Fibroblast of skin of right quadriceps (primary cell): ENCODE measurements around the gene FILIP1L.
"Not testable (repeated sequence)": the region's sequence is repeated elsewhere in the genome, so short reads cannot be mapped to it uniquely, and the experiment has no call there.

Experiments used
- DNase-seq: peaks from one replicate; pipeline ENCODE4 v3.0.0-alpha.2; 2013

FILIP1L gene

GRCh38 chr3:100097919-100098783 lies 16.1 kb downstream of the FILIP1L start:
- DNase-seq, result no peak

- no peak for DNase-seq
Observed at GRCh38 chr3:100096866-100097265, 17.4 kb downstream of the FILIP1L start.

GRCh38 chr3:100096286-100096685 lies 18.0 kb downstream of the FILIP1L start:
- DNase-seq, result not testable (repeated sequence)

- peak; percentile 39 for DNase-seq
Observed at GRCh38 chr3:100093831-100094230, 20.5 kb downstream of the FILIP1L start.

GRCh38 chr3:100090669-100091005 lies 23.7 kb downstream of the FILIP1L start:
- DNase-seq, result no peak

GRCh38 chr3:100089812-100090668 lies 24.3 kb downstream of the FILIP1L start:
- DNase-seq, result peak; percentile 67

- DNase-seq, result no peak
Observed at GRCh38 chr3:100088735-100089368, 25.4 kb downstream of the FILIP1L start.

- DNase-seq, result peak; percentile 71
Observed at GRCh38 chr3:100087198-100087597, 27.1 kb downstream of the FILIP1L start.

- no peak for DNase-seq
Observed at GRCh38 chr3:100086401-100086800, 27.9 kb downstream of the FILIP1L start.

GRCh38 chr3:100084100-100084806 lies 30.0 kb downstream of the FILIP1L start:
- no peak for DNase-seq

- no peak for DNase-seq
Observed at GRCh38 chr3:100083209-100083608, 31.1 kb downstream of the FILIP1L start.

GRCh38 chr3:100082714-100083113 lies 31.6 kb downstream of the FILIP1L start:
- DNase-seq, result peak; percentile 58

GRCh38 chr3:100081986-100082692 lies 32.2 kb downstream of the FILIP1L start:
- peak; percentile 48 for DNase-seq

GRCh38 chr3:100081311-100081710 lies 33.0 kb downstream of the FILIP1L start:
- DNase-seq, result no peak

GRCh38 chr3:100080573-100080972 lies 33.7 kb downstream of the FILIP1L start:
- DNase-seq, result peak; percentile 67

GRCh38 chr3:100079328-100079727 lies 35.0 kb downstream of the FILIP1L start:
- DNase-seq, result no peak

- DNase-seq, result no peak
Observed at GRCh38 chr3:100076731-100077529, 37.4 kb downstream of the FILIP1L start.

GRCh38 chr3:100075851-100076730 lies 38.2 kb downstream of the FILIP1L start:
- no peak for DNase-seq

- DNase-seq, result no peak
Observed at GRCh38 chr3:100075196-100075595, 39.1 kb downstream of the FILIP1L start.

- peak; percentile 93 for DNase-seq
Observed at GRCh38 chr3:100073714-100074307, 40.5 kb downstream of the FILIP1L start.
